Liver (tissue), 9 donors: Measurements from ENCODE around the gene IL32. TPM values are rescaled to one million over a fixed set of nuclear protein-coding genes. Genes with fewer than 3 reads are reported as not detected.

Source experiments
- DNase-seq: peaks from one replicate; pipeline ENCODE4 v3.0.0-alpha.2; 2017; ENCODE audit warnings: low spot score
- H3K27ac ChIP-seq, 2 donors: one replicate each; pipeline ENCODE4 v1.7.0; 2013; ENCODE audit warnings: inconsistent platforms in 2 of 2, low read length in 2 of 2, control low read depth in 1 of 2, low read depth in 1 of 2, mild to moderate bottlenecking in 1 of 2
- H3K27me3 ChIP-seq, 4 donors: one replicate each; pipeline versions ENCODE4 v1.6.1 to v1.7.0; 2013; ENCODE audit warnings: low read length in 3 of 4, inconsistent platforms in 1 of 4, mild to moderate bottlenecking in 1 of 4, moderate library complexity in 1 of 4; ENCODE audit not compliant: control insufficient read depth in 4 of 4, insufficient read depth in 4 of 4
- H3K36me3 ChIP-seq, 4 donors: one replicate each; pipeline versions ENCODE4 v1.6.1 to v1.7.0; 2013; ENCODE audit warnings: low read length in 3 of 4, mild to moderate bottlenecking in 3 of 4, low read depth in 1 of 4, moderate library complexity in 1 of 4; ENCODE audit not compliant: control insufficient read depth in 4 of 4, insufficient read depth in 3 of 4
- H3K4me1 ChIP-seq, 4 donors: one replicate each; pipeline versions ENCODE4 v1.6.1 to v1.7.0; 2013; ENCODE audit warnings: low read length in 3 of 4, mild to moderate bottlenecking in 3 of 4, moderate library complexity in 1 of 4; ENCODE audit not compliant: control insufficient read depth in 4 of 4, insufficient read depth in 4 of 4
- H3K4me3 ChIP-seq, 3 donors: one replicate each; pipeline versions ENCODE4 v1.6.1 to v1.7.0; 2013; ENCODE audit warnings: low read length in 3 of 3, control low read depth in 1 of 3, low read depth in 1 of 3, mild to moderate bottlenecking in 1 of 3
- H3K9ac ChIP-seq, 2 donors: one replicate each; pipeline ENCODE4 v1.7.0; 2013; ENCODE audit warnings: low read length in 2 of 2, mild to moderate bottlenecking in 2 of 2, moderate library complexity in 2 of 2, control low read depth in 1 of 2, low read depth in 1 of 2
- H3K9me3 ChIP-seq, 4 donors: one replicate each; pipeline versions ENCODE4 v1.6.1 to v1.7.0; 2013; ENCODE audit warnings: low read length in 3 of 4; ENCODE audit not compliant: control insufficient read depth in 4 of 4
- ATF3 ChIP-seq: IDR thresholded peaks from 2 replicates; pipeline ENCODE4 v1.6.1; 2016; ENCODE audit warnings: antibody characterized with exemption
- CTCF ChIP-seq: fragments of 150-350 bp; IDR thresholded peaks from 2 replicates; pipeline ENCODE4 v1.5.1; 2017; ENCODE audit warnings: improper control_type of control experiment, low read depth, low read length; ENCODE audit not compliant: missing input control
- FOXA1 ChIP-seq: IDR thresholded peaks from 2 replicates; pipeline ENCODE4 v1.6.1; 2016; ENCODE audit warnings: antibody characterized with exemption
- FOXA2 ChIP-seq: IDR thresholded peaks from 2 replicates; pipeline ENCODE4 v1.6.1; 2016; ENCODE audit warnings: antibody characterized with exemption
- GABPA ChIP-seq, 2 donors: IDR thresholded peaks in 1 of 2; conservative IDR thresholded peaks in 1 of 2; 2 replicates each; pipeline ENCODE4 v1.6.1; 2016; ENCODE audit warnings: antibody characterized with exemption in 2 of 2, mild to moderate bottlenecking in 1 of 2, moderate library complexity in 1 of 2
- HNF4A ChIP-seq, 2 donors: conservative IDR thresholded peaks; 2 replicates each; pipeline ENCODE4 v1.6.1; 2016; ENCODE audit warnings: antibody characterized with exemption in 2 of 2, mild to moderate bottlenecking in 2 of 2
- HNF4G ChIP-seq: IDR thresholded peaks from 2 replicates; pipeline ENCODE4 v1.6.1; 2016; ENCODE audit warnings: antibody characterized with exemption
- JUND ChIP-seq, 2 donors: IDR thresholded peaks; 2 replicates each; pipeline ENCODE4 v1.6.1; 2016; ENCODE audit warnings: antibody characterized with exemption in 2 of 2
- MAX ChIP-seq: IDR thresholded peaks from 2 replicates; pipeline ENCODE4 v1.6.1; 2016; ENCODE audit warnings: antibody characterized with exemption
- NR2F2 ChIP-seq: IDR thresholded peaks from 2 replicates; pipeline ENCODE4 v1.6.1; 2016; ENCODE audit warnings: antibody characterized with exemption
- RAD21 ChIP-seq, 2 donors: IDR thresholded peaks; 2 replicates each; pipeline ENCODE4 v1.6.1; 2016; ENCODE audit warnings: antibody characterized with exemption in 2 of 2, mild to moderate bottlenecking in 2 of 2
- REST ChIP-seq: IDR thresholded peaks from 2 replicates; pipeline ENCODE4 v1.6.1; 2016; ENCODE audit warnings: antibody characterized with exemption, mild to moderate bottlenecking
- RXRA ChIP-seq, 2 donors: IDR thresholded peaks; 2 replicates each; pipeline ENCODE4 v1.6.1; 2017 to 2018; ENCODE audit warnings: antibody characterized with exemption in 2 of 2, mild to moderate bottlenecking in 1 of 2
- SP1 ChIP-seq: IDR thresholded peaks from 2 replicates; pipeline ENCODE4 v1.6.1; 2018; ENCODE audit warnings: antibody characterized with exemption, mild to moderate bottlenecking
- TAF1 ChIP-seq: conservative IDR thresholded peaks from 2 replicates; pipeline ENCODE4 v1.6.1; 2016; ENCODE audit warnings: antibody characterized with exemption, mild to moderate bottlenecking
- YY1 ChIP-seq: IDR thresholded peaks from 2 replicates; pipeline ENCODE4 v1.6.1; 2016; ENCODE audit warnings: antibody characterized with exemption, mild to moderate bottlenecking
- ZBTB33 ChIP-seq: IDR thresholded peaks from 2 replicates; pipeline ENCODE4 v1.6.1; 2016; ENCODE audit warnings: antibody characterized with exemption
- WGBS: extraction: QIAGEN DNeasy Blood & Tissue Kit; methylation state at CpG from one replicate; pipeline ENCODE4 v1.1.7; 2013; 5-methylcytosine and 5-hydroxymethylcytosine counted together
- polyA plus RNA-seq, 2 donors: library from polyadenylated mRNA; stranded (reverse) in 1 of 2; unstranded in 1 of 2; fragments of 200-250 nt in 1 of 2; fragments of >200 nt in 1 of 2; fragmentation: Nextera tagmentation in 1 of 2; extraction: Ambion mirVana in 1 of 2; gene quantifications; one replicate each; pipeline versions ENCODE4 v1.2.1 to v1.2.3, GENCODE V29; 2013 to 2015
- total RNA-seq, 2 donors: library from RNA; depleted of rRNA; stranded (reverse); fragments of >200 nt; gene quantifications; one replicate each; pipeline ENCODE4 v1.2.3, GENCODE V29; 2014
- donor health status: healthy.
- donor health status: healthy.
- donor health status: healthy.
- donor health status: healthy.
- donor health status: healthy.

Gene IL32
- total and polyA plus RNA-seq, 4 donors = 8.6 to 328 (median 196) TPM

GRCh38 chr16:3101018-3101840 is 35.8 kb downstream of the IL32 start (continued):
- TF ChIP-seq CTCF = peak; percentile 40
- TF ChIP-seq TAF1 = no peak

GRCh38 chr16:3101841-3102470 is 36.5 kb downstream of the IL32 start:
- no peak overlapping the region for H3K4me3 ChIP-seq
- no peaks in the 10 kb centered on the region for H3K27me3 ChIP-seq
- 58% methylated on average over 27 of the region's 27 CpGs for WGBS
- H3K27ac ChIP-seq = no peak overlapping the region
- H3K9ac ChIP-seq = no peak overlapping the region
- peak; percentile 28 for TF ChIP-seq SP1
- no peak for TF ChIP-seq JUND (IDR thresholded peaks at IDR 0.05)
- peak; percentile 95 for TF ChIP-seq NR2F2
- no peaks in the 10 kb centered on the region for H3K36me3 ChIP-seq
- no peaks in the 10 kb centered on the region for H3K9me3 ChIP-seq
- H3K4me1 ChIP-seq = peaks cover 0 to 22% (median 9%) of the 10 kb centered on the region in 4 donors
- DNase-seq = no peak

- DNase-seq = peak; percentile 95
- Histone ChIP-seq H3K36me3 (no peaks in the 10 kb centered on the region), H3K27me3 (no peaks in the 10 kb centered on the region), H3K9ac (peak overlapping the region; percentile 72 to 94), H3K9me3 (no peaks in the 10 kb centered on the region), H3K27ac (peak overlapping the region; percentile 84 to 86), H3K4me3 (peak overlapping the region; percentile 63 to 88 (median 69)), H3K4me1 (peaks cover 0 to 10% (median 4%) of the 10 kb centered on the region in 4 donors)
- WGBS = 1% methylated on average over 74 of the region's 74 CpGs
- TF ChIP-seq JUND (IDR thresholded peaks at IDR 0.05) (no peak), RXRA (IDR thresholded peaks at IDR 0.05) (no peak), NR2F2 (no peak), REST (no peak), HNF4G (no peak), ATF3 (no peak), ZBTB33 (no peak), YY1 (peak; percentile 23), FOXA2 (no peak), TAF1 (no peak), CTCF (no peak), HNF4A (conservative IDR thresholded peaks at IDR 0.05) (peak in 1 of 2 donors; percentile 8), GABPA (IDR thresholded peaks at IDR 0.05 in 1 of 2, conservative IDR thresholded peaks at IDR 0.05 in 1 of 2) (peak; percentile 84 to 92), MAX (no peak), SP1 (peak; percentile 38), RAD21 (IDR thresholded peaks at IDR 0.05) (no peak), FOXA1 (no peak)
Measured at GRCh38 chr16:3106205-3106928, 40.9 kb downstream of the IL32 start.
